ENCODE measurements around the gene FBXO47.

GRCh38 chr17:38922538-38923297, 44.5 kb downstream of the FBXO47 start:
- TF ChIP-seq, protein P1, sequence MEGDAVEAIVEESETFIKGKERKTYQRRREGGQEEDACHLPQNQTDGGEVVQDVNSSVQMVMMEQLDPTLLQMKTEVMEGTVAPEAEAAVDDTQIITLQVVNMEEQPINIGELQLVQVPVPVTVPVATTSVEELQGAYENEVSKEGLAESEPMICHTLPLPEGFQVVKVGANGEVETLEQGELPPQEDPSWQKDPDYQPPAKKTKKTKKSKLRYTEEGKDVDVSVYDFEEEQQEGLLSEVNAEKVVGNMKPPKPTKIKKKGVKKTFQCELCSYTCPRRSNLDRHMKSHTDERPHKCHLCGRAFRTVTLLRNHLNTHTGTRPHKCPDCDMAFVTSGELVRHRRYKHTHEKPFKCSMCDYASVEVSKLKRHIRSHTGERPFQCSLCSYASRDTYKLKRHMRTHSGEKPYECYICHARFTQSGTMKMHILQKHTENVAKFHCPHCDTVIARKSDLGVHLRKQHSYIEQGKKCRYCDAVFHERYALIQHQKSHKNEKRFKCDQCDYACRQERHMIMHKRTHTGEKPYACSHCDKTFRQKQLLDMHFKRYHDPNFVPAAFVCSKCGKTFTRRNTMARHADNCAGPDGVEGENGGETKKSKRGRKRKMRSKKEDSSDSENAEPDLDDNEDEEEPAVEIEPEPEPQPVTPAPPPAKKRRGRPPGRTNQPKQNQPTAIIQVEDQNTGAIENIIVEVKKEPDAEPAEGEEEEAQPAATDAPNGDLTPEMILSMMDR (IDR thresholded peaks at IDR 0.05 in 4 of 5, conservative IDR thresholded peaks at IDR 0.05 in 1 of 5): no peak
- no peak for TF ChIP-seq POLR2A (IDR thresholded peaks at IDR 0.05)
